IPS-20b (cell line): ENCODE results near the gene NUAK1.

ENCODE experiments used
- H3K27ac ChIP-seq: one replicate; pipeline ENCODE4 v1.5.1; 2013; ENCODE audit warnings: low read length
- H3K27me3 ChIP-seq: 2 replicates; pipeline ENCODE4 v1.6.1; 2013; ENCODE audit warnings: mild to moderate bottlenecking, low read length, inconsistent platforms; ENCODE audit not compliant: insufficient read depth
- H3K36me3 ChIP-seq: 2 replicates; pipeline ENCODE4 v1.6.1; 2013; ENCODE audit warnings: low read depth, mild to moderate bottlenecking, inconsistent platforms, low read length, moderate library complexity; ENCODE audit not compliant: insufficient read depth
- H3K4me1 ChIP-seq: 2 replicates; pipeline ENCODE4 v1.6.1; 2013; ENCODE audit warnings: mild to moderate bottlenecking, control low read depth, inconsistent platforms, low read length, moderate library complexity; ENCODE audit not compliant: insufficient read depth
- H3K4me3 ChIP-seq: 2 replicates; pipeline ENCODE4 v1.5.1; 2013; ENCODE audit warnings: mild to moderate bottlenecking, low read length, inconsistent platforms
- H3K9ac ChIP-seq: 2 replicates; pipeline ENCODE4 v1.6.1; 2013; ENCODE audit warnings: low read depth, mild to moderate bottlenecking, inconsistent platforms, low read length, moderate library complexity
- H3K9me3 ChIP-seq: 2 replicates; pipeline ENCODE4 v1.6.1; 2013; ENCODE audit warnings: mild to moderate bottlenecking, low read depth, low read length, inconsistent platforms; ENCODE audit not compliant: insufficient read depth

NUAK1 gene

GRCh38 chr12:106065506-106065905 is 73.2 kb downstream of the NUAK1 start:
- H3K27ac ChIP-seq, result no peak overlapping the region
- H3K9ac ChIP-seq, result no peak overlapping the region
- H3K4me3 ChIP-seq, result no peak overlapping the region
- no peaks in the 10 kb centered on the region for H3K9me3 ChIP-seq
- H3K27me3 ChIP-seq, result no peaks in the 10 kb centered on the region
- H3K4me1 ChIP-seq, result no peaks in the 10 kb centered on the region
- H3K36me3 ChIP-seq, result peaks cover 40% of the 10 kb centered on the region

- H3K27me3 ChIP-seq, result no peaks in the 10 kb centered on the region
- no peak overlapping the region for H3K27ac ChIP-seq
- H3K36me3 ChIP-seq, result peaks cover 32% of the 10 kb centered on the region
- H3K4me3 ChIP-seq, result no peak overlapping the region
- no peak overlapping the region for H3K9ac ChIP-seq
- H3K4me1 ChIP-seq, result no peaks in the 10 kb centered on the region
- no peaks in the 10 kb centered on the region for H3K9me3 ChIP-seq
These were observed 74.1 kb downstream of the NUAK1 start for GRCh38 chr12:106064721-106065021.

GRCh38 chr12:106063826-106064720 is 74.7 kb downstream of the NUAK1 start:
- Histone ChIP-seq H3K9ac (no peak overlapping the region), H3K9me3 (no peaks in the 10 kb centered on the region), H3K36me3 (peaks cover 28% of the 10 kb centered on the region), H3K4me3 (no peak overlapping the region), H3K27me3 (no peaks in the 10 kb centered on the region), H3K27ac (no peak overlapping the region), H3K4me1 (no peaks in the 10 kb centered on the region)

- H3K4me3 ChIP-seq, result no peak overlapping the region
- no peak overlapping the region for H3K27ac ChIP-seq
- no peaks in the 10 kb centered on the region for H3K27me3 ChIP-seq
- H3K36me3 ChIP-seq, result peaks cover 15% of the 10 kb centered on the region
- H3K4me1 ChIP-seq, result no peaks in the 10 kb centered on the region
- H3K9me3 ChIP-seq, result no peaks in the 10 kb centered on the region
- H3K9ac ChIP-seq, result no peak overlapping the region
These were observed 76.1 kb downstream of the NUAK1 start for GRCh38 chr12:106062693-106063092.

GRCh38 chr12:106058256-106059182 is 80.2 kb downstream of the NUAK1 start:
- no peak overlapping the region for H3K9ac ChIP-seq
- no peaks in the 10 kb centered on the region for H3K9me3 ChIP-seq
- H3K4me3 ChIP-seq, result no peak overlapping the region

GRCh38 chr12:106054049-106054448 is 84.7 kb downstream of the NUAK1 start:
- Histone ChIP-seq H3K36me3 (no peaks in the 10 kb centered on the region), H3K4me3 (no peak overlapping the region), H3K4me1 (no peaks in the 10 kb centered on the region), H3K27me3 (no peaks in the 10 kb centered on the region), H3K9me3 (no peaks in the 10 kb centered on the region), H3K9ac (no peak overlapping the region), H3K27ac (no peak overlapping the region)

More at GRCh38 chr12:106058256-106059182, 80.2 kb downstream of the NUAK1 start:
- Histone ChIP-seq H3K36me3 (no peaks in the 10 kb centered on the region), H3K4me1 (no peaks in the 10 kb centered on the region), H3K27ac (no peak overlapping the region), H3K27me3 (no peaks in the 10 kb centered on the region)

GRCh38 chr12:106051853-106052531 is 86.8 kb downstream of the NUAK1 start:
- H3K36me3 ChIP-seq, result no peaks in the 10 kb centered on the region
- H3K4me3 ChIP-seq, result no peak overlapping the region
- H3K9ac ChIP-seq, result no peak overlapping the region
- no peaks in the 10 kb centered on the region for H3K27me3 ChIP-seq
- H3K9me3 ChIP-seq, result no peaks in the 10 kb centered on the region
- no peak overlapping the region for H3K27ac ChIP-seq
- H3K4me1 ChIP-seq, result no peaks in the 10 kb centered on the region

- H3K4me3 ChIP-seq, result no peak overlapping the region
- no peaks in the 10 kb centered on the region; the same call in 1 of the 2 replicates for H3K4me1 ChIP-seq
- H3K9me3 ChIP-seq, result no peaks in the 10 kb centered on the region
- H3K27ac ChIP-seq, result no peak overlapping the region
- H3K9ac ChIP-seq, result no peak overlapping the region
- no peaks in the 10 kb centered on the region for H3K27me3 ChIP-seq
- no peaks in the 10 kb centered on the region for H3K36me3 ChIP-seq
These were observed 89.2 kb downstream of the NUAK1 start for GRCh38 chr12:106049546-106049945.

GRCh38 chr12:106049105-106049504 is 89.6 kb downstream of the NUAK1 start:
- Histone ChIP-seq H3K4me3 (no peak overlapping the region), H3K4me1 (no peaks in the 10 kb centered on the region; the same call in 1 of the 2 replicates), H3K9ac (no peak overlapping the region), H3K9me3 (no peaks in the 10 kb centered on the region), H3K36me3 (no peaks in the 10 kb centered on the region), H3K27ac (no peak overlapping the region), H3K27me3 (no peaks in the 10 kb centered on the region)

GRCh38 chr12:106048676-106049075 is 90.1 kb downstream of the NUAK1 start:
- no peak overlapping the region for H3K9ac ChIP-seq
- H3K27ac ChIP-seq, result no peak overlapping the region
- H3K4me3 ChIP-seq, result no peak overlapping the region
- no peaks in the 10 kb centered on the region for H3K27me3 ChIP-seq
- H3K4me1 ChIP-seq, result no peaks in the 10 kb centered on the region; the same call in 1 of the 2 replicates
- H3K36me3 ChIP-seq, result no peaks in the 10 kb centered on the region
- no peaks in the 10 kb centered on the region for H3K9me3 ChIP-seq

- H3K4me1 ChIP-seq, result no peaks in the 10 kb centered on the region; the same call in 1 of the 2 replicates
- no peak overlapping the region for H3K27ac ChIP-seq
- no peaks in the 10 kb centered on the region for H3K36me3 ChIP-seq
- no peaks in the 10 kb centered on the region for H3K27me3 ChIP-seq
- H3K4me3 ChIP-seq, result no peak overlapping the region
- no peaks in the 10 kb centered on the region for H3K9me3 ChIP-seq
- no peak overlapping the region for H3K9ac ChIP-seq
These were observed 90.7 kb downstream of the NUAK1 start for GRCh38 chr12:106048016-106048415.
